DMS153 treated with DMSO at 0.1 percent for 48 hours (cell line): Measurements from ENCODE around the gene MYORG.
"Not testable (repeated sequence)": the region's sequence is repeated elsewhere in the genome, so short reads cannot be mapped to it uniquely, and the experiment has no call there.

Experiments used
- DNase-seq: peaks from one replicate; lab custom pipeline; 2025; ENCODE audit not compliant: unreplicated experiment; lab: John Stamatoyannopoulos, UW

Gene MYORG

DNA sequence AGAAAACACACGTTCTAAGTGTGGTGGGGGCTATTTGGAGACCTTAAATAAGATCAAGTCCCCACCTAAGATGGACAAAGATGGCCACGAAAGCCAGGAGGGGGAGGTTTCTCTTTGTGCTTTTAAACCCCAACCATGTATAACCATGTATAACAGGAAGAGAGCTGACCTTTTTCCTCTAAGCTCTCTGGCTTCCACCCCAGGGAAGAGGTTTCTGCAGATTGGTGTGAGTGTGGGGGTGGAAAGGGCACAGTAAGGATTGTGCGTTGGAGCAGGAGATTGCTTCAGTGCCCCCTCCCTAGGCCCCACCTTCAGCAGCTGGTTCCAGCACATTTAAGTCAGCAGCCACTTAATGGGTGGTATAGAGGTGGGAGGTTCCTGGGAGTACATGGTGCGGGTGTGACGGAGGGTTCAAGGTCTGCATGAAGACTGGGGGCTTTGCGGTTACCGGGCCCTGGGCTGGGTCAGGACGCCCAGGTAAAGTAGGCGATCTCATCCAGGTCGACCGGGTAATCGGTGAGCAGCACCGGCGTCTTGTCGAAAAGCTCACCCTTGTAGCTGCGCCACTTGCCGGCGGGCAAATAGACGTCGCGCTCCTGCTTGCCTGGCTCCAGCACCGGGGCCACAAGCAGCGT, 6.2 kb downstream of the MYORG start:
- DNase-seq = no peak

DNA sequence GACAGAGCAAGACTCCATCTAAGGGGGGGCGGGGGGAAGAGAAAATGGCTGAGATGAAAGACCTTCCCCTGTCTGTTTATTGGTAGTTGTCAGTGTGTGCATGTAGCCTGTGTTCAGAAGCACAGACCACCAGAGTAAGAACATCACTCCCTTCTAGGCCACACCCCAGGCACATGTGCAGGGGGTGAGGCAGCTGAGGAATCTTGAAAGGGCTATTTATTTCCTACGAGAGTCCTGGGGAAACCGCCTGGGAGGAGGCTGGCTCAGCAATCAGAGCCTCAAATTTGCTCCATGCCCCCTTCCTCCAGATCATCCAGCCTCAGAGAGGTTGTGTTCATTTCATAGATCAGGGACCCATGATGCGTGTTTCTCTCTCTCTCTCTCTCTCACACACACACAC, 7.1 kb downstream of the MYORG start:
- DNase-seq = no peak

- not testable (repeated sequence) for DNase-seq
Measured at GRCh38 chr9:34368796-34369195, 7.9 kb downstream of the MYORG start.

DNA sequence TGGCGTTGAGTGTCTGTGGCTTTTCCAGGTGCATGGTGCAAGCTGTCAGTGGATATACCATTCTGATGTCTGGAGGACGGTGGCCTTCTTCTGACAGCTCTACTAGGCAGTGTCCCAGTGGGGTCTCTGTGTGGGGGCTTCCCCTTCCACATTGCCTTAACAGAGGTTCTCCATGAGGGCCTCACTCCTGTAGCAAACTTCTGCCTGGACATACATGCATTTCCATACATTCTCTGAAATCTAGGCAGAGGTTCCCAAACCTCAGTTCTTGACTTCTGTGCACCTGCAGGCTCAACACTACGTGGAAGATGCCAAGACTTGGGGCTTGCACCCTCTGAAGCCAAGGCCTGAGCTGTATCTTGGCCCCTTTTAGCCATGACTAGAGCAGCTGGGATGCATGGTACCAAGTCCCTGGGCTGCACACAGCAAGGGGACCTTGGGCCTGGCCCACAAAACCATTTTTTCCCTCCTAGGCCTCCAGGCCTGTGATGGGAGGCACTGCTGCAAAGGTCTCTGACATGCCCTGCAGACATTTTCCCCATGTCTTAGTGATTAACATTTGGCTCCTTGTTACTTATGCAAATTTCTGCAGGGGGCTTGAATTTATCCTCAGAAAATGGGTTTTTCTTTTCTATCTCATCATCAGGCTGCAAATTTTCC, 8.8 kb downstream of the MYORG start:
- not testable (repeated sequence) for DNase-seq

GRCh38 chr9:34366365-34366764, 10.3 kb downstream of the MYORG start:
- DNase-seq = no peak

- no peak for DNase-seq
Measured at GRCh38 chr9:34365282-34365681, 11.4 kb downstream of the MYORG start.

DNA sequence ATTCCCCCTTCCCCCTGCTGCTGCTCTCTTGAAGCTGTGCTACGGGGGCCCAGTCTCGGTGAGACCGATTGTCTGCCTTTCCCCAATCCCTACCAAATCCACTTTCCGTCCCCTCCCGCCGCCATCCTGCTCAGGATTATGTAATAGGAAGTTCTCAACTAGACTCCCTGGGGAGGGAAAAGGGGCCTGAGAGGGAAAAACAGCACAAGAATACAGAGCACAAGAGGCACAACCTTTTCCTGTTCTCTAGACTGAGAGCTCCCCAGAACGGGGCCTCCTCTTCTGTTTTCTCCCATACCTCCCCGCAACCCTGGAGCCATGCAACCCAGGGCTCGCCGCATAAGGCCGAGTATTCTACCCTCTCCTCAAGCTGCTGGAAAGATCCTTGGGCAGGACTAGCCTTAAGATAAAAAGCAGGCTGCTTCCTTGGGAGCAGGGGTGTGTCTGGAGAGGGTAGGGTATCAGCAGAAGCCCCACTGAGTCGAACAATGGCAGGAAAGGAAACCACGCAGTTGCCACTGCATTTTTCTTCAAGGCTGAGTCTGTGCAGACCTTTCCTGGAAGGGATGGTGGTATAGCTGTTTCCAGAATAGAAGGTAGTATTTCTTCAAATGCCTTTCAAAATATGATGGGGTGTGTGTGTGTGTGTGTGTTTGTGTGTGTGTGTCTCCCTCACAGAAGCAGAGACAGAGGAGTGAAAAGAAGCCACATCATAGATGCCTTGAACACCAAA, 12.9 kb downstream of the MYORG start:
- no peak for DNase-seq

DNA sequence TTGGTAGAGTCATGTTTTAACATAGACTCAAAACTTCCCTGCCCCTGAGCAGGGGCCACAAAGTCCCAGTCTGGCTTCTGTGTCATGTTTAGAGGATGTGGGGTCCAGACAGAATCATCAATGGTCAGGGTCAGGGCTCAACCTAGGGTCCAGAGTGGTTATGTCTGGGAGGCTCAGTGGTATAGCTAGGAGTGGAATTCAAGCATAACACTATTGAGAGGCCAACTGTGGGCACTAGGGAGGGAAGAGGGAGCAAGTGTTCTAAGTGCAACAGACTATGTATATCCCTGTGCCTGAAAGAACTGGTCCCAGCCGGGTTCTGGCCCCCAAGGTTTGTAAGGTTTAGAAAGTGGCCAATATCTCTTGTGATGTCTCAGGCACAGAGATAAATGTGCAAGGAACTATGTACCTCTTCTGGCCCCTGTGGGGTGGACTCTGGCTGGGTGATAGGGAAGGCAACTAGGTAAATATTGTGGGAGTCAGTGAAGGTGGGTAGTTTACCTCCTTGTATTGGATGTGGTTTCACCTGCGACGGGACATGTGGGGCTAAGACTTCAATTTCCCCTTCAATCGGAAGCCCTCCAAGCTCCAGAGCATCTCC, 14.0 kb downstream of the MYORG start:
- no peak for DNase-seq

DNA sequence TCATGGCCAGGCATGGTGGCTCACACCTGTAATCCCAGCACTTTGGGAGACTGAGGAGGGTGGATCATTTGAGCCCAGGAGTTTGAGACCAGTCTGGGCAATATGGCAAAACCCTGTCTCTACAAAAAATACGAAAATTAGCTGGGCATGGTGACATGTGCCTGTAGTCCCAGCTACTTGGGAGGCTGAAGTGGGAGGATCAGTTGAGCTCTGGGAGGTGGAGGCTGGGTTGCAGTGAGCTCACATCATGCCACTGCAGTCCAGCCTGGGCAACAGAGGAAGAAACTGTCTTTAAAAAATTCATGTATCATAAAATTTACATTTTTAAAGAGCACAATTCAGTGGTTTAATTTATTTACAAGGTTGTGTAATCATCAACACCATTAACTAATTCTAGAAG, 23.7 kb downstream of the MYORG start:
- DNase-seq = not testable (repeated sequence)

- DNase-seq = not testable (repeated sequence)
Measured at GRCh38 chr9:34352122-34352652, 24.5 kb downstream of the MYORG start.

- no peak for DNase-seq
Measured at GRCh38 chr9:34349324-34349723, 27.4 kb downstream of the MYORG start.

DNA sequence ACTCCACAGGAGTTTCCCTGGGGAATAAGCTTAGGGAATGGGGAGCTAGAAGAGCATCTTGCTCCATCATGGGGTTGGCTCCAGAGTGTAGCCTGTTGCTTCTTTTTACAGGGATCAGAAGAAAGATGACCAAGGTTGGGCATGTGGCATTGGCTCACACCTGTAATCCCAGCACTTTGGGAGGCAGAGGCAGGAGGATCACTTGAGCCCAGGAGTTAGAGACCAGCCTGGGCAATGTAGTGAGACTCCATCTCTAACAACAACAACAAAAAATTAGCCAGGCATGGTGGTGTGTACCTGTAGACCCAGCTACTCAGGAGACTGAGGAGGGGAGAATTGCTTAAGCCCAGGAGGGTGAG, 28.9 kb downstream of the MYORG start:
- DNase-seq = no peak

GRCh38 chr9:34346873-34347799, 29.6 kb downstream of the MYORG start:
- DNase-seq = no peak

GRCh38 chr9:34343605-34344004, 33.1 kb downstream of the MYORG start:
- no peak for DNase-seq

DNA sequence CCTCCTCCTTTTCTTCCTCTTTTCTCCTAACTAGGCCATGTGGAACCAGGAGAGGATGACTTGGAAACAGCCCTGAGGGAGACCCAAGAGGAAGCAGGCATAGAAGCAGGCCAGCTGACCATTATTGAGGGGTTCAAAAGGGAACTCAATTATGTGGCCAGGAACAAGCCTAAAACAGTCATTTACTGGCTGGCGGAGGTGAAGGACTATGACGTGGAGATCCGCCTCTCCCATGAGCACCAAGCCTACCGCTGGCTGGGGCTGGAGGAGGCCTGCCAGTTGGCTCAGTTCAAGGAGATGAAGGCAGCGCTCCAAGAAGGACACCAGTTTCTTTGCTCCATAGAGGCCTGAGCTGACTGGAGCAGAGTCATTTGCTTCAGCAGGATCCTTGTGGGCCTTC, 33.6 kb downstream of the MYORG start:
- DNase-seq = no peak

GRCh38 chr9:34341659-34342295, 34.9 kb downstream of the MYORG start:
- no peak for DNase-seq

DNA sequence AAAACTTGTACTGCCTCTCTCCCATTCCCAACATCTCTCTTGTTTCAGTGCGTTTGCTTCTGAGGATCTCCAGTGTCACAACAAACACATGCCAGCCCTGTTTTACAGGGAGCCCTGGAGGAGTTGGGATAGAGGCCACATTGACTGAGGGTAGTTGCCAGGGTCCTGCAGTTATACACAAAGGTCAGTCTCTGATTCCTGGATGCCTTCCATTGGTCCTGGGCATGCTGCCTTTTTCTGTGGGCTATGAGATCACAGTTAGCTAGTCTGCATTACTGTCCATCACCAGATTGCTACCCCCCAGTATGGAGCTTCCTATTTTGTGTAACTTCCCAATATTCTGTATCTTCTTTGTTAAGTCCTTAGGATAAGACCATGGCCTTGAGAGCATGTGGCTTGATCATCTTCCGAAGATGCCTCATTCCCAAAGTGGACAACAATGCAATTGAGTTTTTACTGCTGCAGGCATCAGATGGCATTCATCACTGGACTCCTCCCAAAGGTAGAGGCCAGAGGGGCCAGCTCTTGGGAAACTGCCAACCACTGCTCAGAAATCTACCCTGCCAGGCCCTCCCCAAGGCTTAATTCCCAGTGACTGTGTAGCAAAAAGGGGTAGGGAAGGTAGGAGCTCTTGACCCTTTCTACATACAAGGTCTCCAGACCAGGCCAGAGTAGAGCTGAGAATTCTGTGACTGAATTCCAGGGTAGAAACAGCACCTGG, 37.9 kb downstream of the MYORG start:
- no peak for DNase-seq

DNA sequence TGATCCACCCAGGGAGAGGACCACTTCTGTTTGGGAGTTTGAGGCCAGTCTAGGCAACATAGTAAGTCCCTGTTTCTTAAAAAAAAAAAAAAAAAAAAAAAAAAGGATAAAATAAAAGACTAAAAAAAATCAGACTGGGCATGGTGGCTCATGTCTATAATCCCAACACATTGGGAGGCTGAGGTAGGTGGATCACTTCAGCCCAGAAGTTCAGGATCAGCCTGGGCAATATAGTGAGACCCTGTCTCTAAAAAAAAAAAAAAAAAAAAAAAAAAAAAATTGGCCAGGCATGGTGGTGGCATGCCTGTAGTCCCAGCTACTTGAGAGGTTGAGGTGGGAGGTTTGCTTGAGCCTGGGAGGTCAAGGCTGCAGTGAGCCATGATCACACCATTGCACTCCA, 38.6 kb downstream of the MYORG start:
- not testable (repeated sequence) for DNase-seq

DNA sequence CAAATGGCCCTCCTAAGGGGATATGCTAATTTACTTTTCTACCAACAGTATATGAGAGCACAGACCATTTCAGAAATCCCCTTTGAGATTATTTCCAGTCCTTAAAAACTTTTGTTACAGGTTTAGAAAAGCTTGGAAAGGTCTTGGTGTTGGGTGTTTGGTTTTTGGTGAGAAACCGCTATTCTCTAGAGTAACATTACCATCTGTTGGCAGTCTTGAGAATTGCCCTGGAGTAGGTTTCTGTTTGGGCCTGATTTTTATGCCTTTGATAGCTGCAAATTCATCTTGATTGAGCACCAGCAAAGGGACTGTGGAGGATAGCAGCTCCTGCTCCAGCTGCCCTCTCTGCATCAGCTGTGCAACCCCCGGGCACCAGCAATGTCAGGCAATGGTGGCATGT, 39.3 kb downstream of the MYORG start:
- no peak for DNase-seq

DNA sequence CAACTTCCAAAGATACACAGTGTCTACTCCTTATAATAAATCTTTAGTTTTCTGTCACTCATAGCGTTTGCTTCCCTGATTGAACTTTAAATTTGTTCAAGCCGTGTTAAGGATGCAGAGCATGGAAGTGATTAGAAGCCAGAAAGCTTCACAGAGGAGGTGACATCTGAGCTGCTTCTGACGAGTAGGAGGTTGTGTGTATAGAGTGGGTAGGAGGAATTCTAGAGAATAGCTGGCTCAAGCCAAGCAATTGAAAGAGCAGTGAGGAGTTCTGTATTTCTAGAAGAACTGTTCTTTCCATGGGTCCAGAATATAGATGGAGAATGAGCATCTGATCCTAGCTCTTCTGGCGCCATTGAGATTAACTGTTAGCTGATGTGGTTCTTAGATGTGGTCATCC, 41.3 kb downstream of the MYORG start:
- no peak for DNase-seq
